Osteocyte (in vitro differentiated cells): ENCODE data around the gene GTF2H3. TPM values are rescaled to one million over a fixed set of nuclear protein-coding genes. Genes with fewer than 3 reads are reported as not detected.

ENCODE experiments used
- DNase-seq: peaks from one replicate; pipeline ENCODE4 v3.0.0; 2021; ENCODE audit warnings: mixed read lengths; ENCODE audit not compliant: unreplicated experiment; ENCODE audit errors: extremely low spot score
- H3K27ac Mint-ChIP-seq: one replicate; pipeline ENCODE4 v1.8.0; 2021; ENCODE audit warnings: mild to moderate bottlenecking, mixed read lengths; ENCODE audit not compliant: unreplicated experiment
- H3K27me3 Mint-ChIP-seq: one replicate; pipeline ENCODE4 v1.8.0; 2021; ENCODE audit warnings: mixed read lengths; ENCODE audit not compliant: unreplicated experiment
- H3K36me3 Mint-ChIP-seq: one replicate; pipeline ENCODE4 v1.8.0; 2021; ENCODE audit warnings: mixed read lengths; ENCODE audit not compliant: unreplicated experiment
- H3K4me1 Mint-ChIP-seq: one replicate; pipeline ENCODE4 v1.8.0; 2021; ENCODE audit warnings: mixed read lengths; ENCODE audit not compliant: unreplicated experiment
- H3K4me3 Mint-ChIP-seq: one replicate; pipeline ENCODE4 v1.8.0; 2021; ENCODE audit warnings: mild to moderate bottlenecking, moderate library complexity, mixed read lengths; ENCODE audit not compliant: unreplicated experiment
- H3K9me3 Mint-ChIP-seq: one replicate; pipeline ENCODE4 v1.8.0; 2021; ENCODE audit warnings: mixed read lengths; ENCODE audit not compliant: unreplicated experiment
- CTCF ChIP-seq: fragments of 200-600 bp; sonication (generic); IDR thresholded peaks from 2 replicates; pipeline ENCODE4 v1.5.0; 2021; ENCODE audit warnings: antibody characterized with exemption, mild to moderate bottlenecking, moderate library complexity
- total RNA-seq: library from RNA; stranded (reverse); gene quantifications from 2 replicates; pipeline ENCODE4 v1.2.1, GENCODE V29; 2021

GTF2H3 gene
- total RNA-seq, 1 donor from 2014 or later: 29.7 TPM

GRCh38 chr12:123705935-123706334 lies 72.3 kb downstream of the GTF2H3 start:
- no peaks in the 10 kb centered on the region for H3K27me3 Mint-ChIP-seq
- DNase-seq: no peak
- H3K9me3 Mint-ChIP-seq: no peaks in the 10 kb centered on the region
- no peak overlapping the region for H3K4me3 Mint-ChIP-seq
- H3K27ac Mint-ChIP-seq: no peak overlapping the region
- H3K4me1 Mint-ChIP-seq: peaks cover 2% of the 10 kb centered on the region
- peaks cover 12% of the 10 kb centered on the region for H3K36me3 Mint-ChIP-seq
- no peak for TF ChIP-seq CTCF

- Mint-ChIP-seq H3K9me3 (no peaks in the 10 kb centered on the region), H3K27me3 (no peaks in the 10 kb centered on the region), H3K4me3 (no peak overlapping the region), H3K36me3 (peaks cover 8% of the 10 kb centered on the region), H3K27ac (no peak overlapping the region), H3K4me1 (peaks cover 11% of the 10 kb centered on the region)
- DNase-seq: no peak
- TF ChIP-seq CTCF: no peak
Observed at GRCh38 chr12:123707466-123707865, 73.8 kb downstream of the GTF2H3 start.

Other genes starting within 250 kb of the GTF2H3 start
- gene KMT5A, start 249.7 kb upstream of the GTF2H3 start, total RNA-seq: 42.5 and 45.6 TPM in 2 replicates
- gene RILPL2, start 197.1 kb upstream of the GTF2H3 start, total RNA-seq: 4.1 and 4.4 TPM in 2 replicates
- 19.4 and 21.6 TPM in 2 replicates for gene SNRNP35, start 175.7 kb upstream of the GTF2H3 start, total RNA-seq
- 34.2 and 35.1 TPM in 2 replicates for gene RILPL1, start 100.1 kb upstream of the GTF2H3 start, total RNA-seq
- gene TMED2, start 49.3 kb upstream of the GTF2H3 start, total RNA-seq: 285 and 304 TPM in 2 replicates
- gene DDX55, start 31.7 kb upstream of the GTF2H3 start, total RNA-seq: 19.3 and 21.6 TPM in 2 replicates
- gene EIF2B1, start 143 bp upstream of the GTF2H3 start, total RNA-seq: 45.8 and 47.6 TPM in 2 replicates
- 12.8 and 13.7 TPM in 2 replicates for gene TCTN2, start 37.3 kb downstream of the GTF2H3 start, total RNA-seq
- gene ATP6V0A2, start 78.5 kb downstream of the GTF2H3 start, total RNA-seq: 31.8 and 33.9 TPM in 2 replicates
- gene DNAH10, start 128.5 kb downstream of the GTF2H3 start, total RNA-seq: 0.16 and 0.29 TPM in 2 replicates